LNCaP clone FGC (cell line): ENCODE measurements around the gene RASSF1.

ENCODE experiments used
- DNase-seq: peaks from one replicate; pipeline ENCODE4 v3.0.0-alpha.2; 2011; ENCODE audit warnings: low read depth
- H3K4me3 ChIP-seq: 2 replicates; pipeline ENCODE4 v1.5.1; 2011; ENCODE audit warnings: mild to moderate bottlenecking, low read depth, low read length, control low read depth
- CTCF ChIP-seq: IDR thresholded peaks from 2 replicates; pipeline ENCODE4 v1.5.1; 2012; ENCODE audit warnings: mild to moderate bottlenecking; ENCODE audit not compliant: control insufficient read depth, insufficient read depth; ENCODE audit errors: extremely low read depth

Gene RASSF1

DNA sequence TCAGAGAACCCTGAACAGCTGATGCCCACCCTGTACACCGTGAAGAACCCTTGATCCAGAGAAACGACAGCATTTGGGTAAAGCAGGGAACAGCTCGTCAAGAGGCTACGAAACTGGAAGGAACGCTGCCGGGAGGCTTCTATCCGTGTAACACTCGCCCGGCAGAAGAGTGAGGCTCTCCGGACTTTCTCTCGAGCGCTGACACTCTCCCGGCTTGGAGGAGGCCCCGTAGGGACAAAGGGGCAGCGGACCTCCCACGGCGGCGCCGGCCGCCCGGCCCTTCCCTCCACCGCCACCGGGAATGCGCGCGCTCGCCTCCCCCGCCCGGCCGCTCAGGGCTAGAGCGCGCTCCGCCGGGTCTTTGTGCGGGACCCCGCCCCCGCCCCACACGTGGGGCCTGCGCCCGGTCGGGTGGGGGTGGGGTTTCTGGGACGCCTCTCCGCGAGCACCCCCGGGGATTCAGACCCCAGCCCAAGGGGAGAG lies 19.7 kb downstream of the RASSF1 start:
- no peak for DNase-seq
- H3K4me3 ChIP-seq = peak overlapping the region; percentile 95
- TF ChIP-seq CTCF = no peak

GRCh38 chr3:50319894-50320625 lies 20.6 kb downstream of the RASSF1 start:
- DNase-seq = no peak
- 0 out of 2 replicates have a peak, but pooled peaks have one; percentile 17 for TF ChIP-seq CTCF
- peak overlapping the region; percentile 95 for H3K4me3 ChIP-seq

DNA sequence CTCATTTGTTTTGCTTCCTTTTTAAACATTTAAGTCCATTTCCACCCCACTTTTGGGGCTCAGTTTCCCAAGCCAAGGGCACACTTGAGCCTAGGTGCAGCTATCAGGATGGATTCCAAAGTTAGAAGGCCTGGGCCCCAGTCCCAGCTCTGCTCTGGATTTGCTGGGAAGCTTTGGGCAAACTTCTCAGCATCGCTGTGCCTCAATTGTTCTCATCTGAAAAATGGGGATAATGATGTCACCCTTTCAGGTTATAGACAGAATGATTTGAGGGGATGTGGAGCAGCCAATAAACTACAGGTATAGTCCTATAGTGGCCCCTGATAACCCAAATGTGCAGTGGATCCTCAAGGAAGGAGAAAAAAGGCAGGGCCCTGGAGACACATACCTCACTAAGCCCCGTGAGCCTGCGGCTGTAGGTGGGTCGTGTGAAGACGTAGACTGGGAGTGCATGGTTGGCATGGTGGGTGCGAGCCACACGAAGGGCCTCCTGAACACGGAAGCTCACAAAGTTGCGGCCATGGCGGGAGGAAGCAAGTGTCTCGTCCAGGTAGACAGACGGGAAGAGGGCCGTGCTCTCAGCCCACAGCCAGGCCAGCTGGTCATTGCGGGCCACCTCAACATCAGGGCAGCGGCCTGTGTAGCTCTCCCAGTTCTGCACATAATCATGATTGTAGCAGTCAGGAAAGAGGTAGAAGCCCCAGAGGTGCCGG lies 21.3 kb downstream of the RASSF1 start:
- no peak for TF ChIP-seq CTCF
- H3K4me3 ChIP-seq = no peak overlapping the region
- no peak for DNase-seq

DNA sequence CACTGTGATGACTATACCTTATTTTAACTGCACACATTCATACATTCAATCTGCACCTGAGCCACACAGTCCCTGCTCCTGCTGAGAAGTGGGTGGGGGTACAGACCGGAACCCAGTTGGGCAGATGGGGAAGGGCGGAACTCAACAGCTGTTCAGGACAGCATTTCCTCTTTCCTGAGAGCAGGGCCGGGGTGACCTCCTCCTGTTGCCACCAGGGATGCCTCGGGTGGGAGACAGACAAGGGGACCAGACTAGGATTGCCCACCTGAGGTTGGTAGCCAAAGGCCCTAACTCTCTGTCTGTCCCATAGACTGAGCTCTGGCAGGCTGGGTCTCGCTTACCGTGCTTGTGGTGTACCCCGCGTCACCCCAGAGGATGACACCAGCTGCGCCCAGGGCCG lies 22.0 kb downstream of the RASSF1 start:
- H3K4me3 ChIP-seq = no peak overlapping the region
- no peak for DNase-seq
- TF ChIP-seq CTCF = no peak

- DNase-seq = no peak
- no peak overlapping the region for H3K4me3 ChIP-seq
- TF ChIP-seq CTCF = no peak
Observed at GRCh38 chr3:50318163-50318562, 22.5 kb downstream of the RASSF1 start.

DNA sequence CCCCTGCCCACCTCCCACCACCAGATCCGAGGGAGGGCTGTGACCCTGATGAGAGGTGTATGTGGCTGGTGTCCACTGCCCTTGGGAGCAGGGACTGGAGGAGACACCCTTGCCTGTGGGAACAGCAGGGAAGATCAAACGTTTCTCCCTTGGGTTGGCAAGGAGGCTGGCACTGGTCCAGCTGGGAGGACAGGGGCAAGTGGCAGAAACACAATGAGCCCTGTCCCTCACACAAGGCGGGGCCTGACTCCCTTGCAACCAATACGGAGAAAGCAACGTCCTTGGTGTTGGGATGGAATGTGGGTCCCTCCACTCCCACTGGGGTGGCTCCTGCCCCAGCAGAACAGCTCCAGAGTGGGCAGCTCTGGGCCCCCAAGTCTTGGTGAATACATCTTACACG lies 23.3 kb downstream of the RASSF1 start:
- no peak overlapping the region for H3K4me3 ChIP-seq
- TF ChIP-seq CTCF = no peak
- no peak for DNase-seq
